Mesothelial cell of epicardium (in vitro differentiated cells): ENCODE data around the gene ARL2. TPM values are rescaled to one million over a fixed set of nuclear protein-coding genes. Genes with fewer than 3 reads are reported as not detected.

Experiments
- DNase-seq, 2 experiments: peaks; one replicate each; pipeline ENCODE4 v3.0.0; 2021; ENCODE audit warnings: low spot score in 2 of 2; ENCODE audit not compliant: unreplicated experiment in 2 of 2
- H3K27ac Mint-ChIP-seq: 2 replicates; pipeline ENCODE4 v1.8.0; 2021; ENCODE audit warnings: mixed read lengths
- H3K27me3 Mint-ChIP-seq: 2 replicates; pipeline ENCODE4 v1.8.0; 2021; ENCODE audit warnings: low read depth, mixed read lengths
- H3K36me3 Mint-ChIP-seq: 2 replicates; pipeline ENCODE4 v1.8.0; 2021; ENCODE audit warnings: mixed read lengths
- H3K4me1 Mint-ChIP-seq: 2 replicates; pipeline ENCODE4 v1.8.0; 2021; ENCODE audit warnings: mixed read lengths
- H3K4me3 Mint-ChIP-seq: 2 replicates; pipeline ENCODE4 v1.8.0; 2021; ENCODE audit warnings: mild to moderate bottlenecking, moderate library complexity, mixed read lengths
- H3K9me3 Mint-ChIP-seq: 2 replicates; pipeline ENCODE4 v1.8.0; 2021; ENCODE audit warnings: mixed read lengths
- total RNA-seq: library from RNA; stranded (reverse); gene quantifications from 3 replicates; pipeline ENCODE4 v1.2.1, GENCODE V29; 2021
- TF ChIP-seq, protein P1 (sequence below): fragments of 200-600 bp; sonication (generic); IDR thresholded peaks from one replicate; pipeline ENCODE4 v1.5.0; 2021; ENCODE audit warnings: antibody characterized with exemption; ENCODE audit not compliant: unreplicated experiment

Gene ARL2
- total RNA-seq, 1 donor from 2014 or later: 79.9 TPM

DNA sequence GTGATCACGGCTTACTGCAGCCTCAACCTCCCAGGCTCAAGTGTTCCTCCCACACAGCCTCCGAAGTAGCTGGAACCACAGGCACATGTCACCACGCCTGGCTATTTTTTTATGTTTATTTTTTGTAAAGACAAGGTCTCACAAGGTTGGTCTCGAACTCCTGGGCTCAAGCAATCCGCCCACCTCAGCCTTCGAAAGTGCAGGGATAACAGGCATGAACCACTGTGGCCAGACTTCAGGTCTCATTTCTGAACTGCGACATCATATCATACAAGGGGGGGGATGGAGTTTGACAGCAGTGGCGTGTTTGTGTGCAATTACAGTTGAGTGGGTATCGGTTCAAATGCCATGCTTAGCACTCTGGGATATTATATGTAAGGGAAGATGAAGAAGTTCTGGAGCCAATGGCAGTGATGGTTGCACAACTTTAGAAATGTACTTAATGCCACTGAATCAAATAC is 37.5 kb downstream of the ARL2 start:
- Mint-ChIP-seq H3K27me3 (peaks cover 5% of the 10 kb centered on the region), H3K9me3 (no peaks in the 10 kb centered on the region), H3K36me3 (no peaks in the 10 kb centered on the region), H3K4me3 (no peak overlapping the region), H3K27ac (no peak overlapping the region), H3K4me1 (no peaks in the 10 kb centered on the region)
- DNase-seq: no peak
- TF ChIP-seq, protein P1, sequence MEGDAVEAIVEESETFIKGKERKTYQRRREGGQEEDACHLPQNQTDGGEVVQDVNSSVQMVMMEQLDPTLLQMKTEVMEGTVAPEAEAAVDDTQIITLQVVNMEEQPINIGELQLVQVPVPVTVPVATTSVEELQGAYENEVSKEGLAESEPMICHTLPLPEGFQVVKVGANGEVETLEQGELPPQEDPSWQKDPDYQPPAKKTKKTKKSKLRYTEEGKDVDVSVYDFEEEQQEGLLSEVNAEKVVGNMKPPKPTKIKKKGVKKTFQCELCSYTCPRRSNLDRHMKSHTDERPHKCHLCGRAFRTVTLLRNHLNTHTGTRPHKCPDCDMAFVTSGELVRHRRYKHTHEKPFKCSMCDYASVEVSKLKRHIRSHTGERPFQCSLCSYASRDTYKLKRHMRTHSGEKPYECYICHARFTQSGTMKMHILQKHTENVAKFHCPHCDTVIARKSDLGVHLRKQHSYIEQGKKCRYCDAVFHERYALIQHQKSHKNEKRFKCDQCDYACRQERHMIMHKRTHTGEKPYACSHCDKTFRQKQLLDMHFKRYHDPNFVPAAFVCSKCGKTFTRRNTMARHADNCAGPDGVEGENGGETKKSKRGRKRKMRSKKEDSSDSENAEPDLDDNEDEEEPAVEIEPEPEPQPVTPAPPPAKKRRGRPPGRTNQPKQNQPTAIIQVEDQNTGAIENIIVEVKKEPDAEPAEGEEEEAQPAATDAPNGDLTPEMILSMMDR: no peak

DNA sequence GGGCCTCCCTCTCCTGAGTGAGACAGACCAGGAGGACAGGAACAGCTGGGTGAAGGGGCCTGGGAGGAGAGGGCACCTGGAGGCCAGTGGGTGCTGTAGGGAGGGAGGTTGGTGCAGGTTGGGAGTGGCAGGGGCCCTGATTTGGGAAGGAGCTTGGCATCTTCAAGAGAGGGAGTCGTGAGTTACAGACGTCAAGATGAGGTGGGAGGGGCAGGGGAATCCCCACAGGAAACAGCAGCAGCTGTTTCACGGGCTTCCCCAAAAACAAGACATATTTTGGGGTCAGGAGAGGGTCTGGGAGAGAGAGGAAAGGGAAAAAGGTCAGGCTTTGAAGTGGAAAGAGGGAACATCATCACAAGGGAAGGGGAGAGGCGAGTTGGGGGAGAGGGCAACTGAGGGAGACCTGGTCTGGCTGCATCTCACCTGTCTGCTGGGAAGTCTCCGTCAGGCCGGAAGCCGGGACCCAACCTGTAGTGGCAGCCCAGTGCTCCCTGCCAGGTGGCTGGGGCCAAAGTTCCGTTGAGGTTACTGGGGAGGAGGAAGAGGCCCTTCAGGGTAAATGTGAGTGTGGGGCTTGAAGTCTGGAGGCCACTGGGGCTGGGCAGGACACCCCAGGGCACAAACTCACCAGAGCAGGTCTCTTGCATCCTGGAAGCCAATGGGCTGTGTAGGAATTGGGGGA is 40.0 kb downstream of the ARL2 start:
- no peak for DNase-seq
- Mint-ChIP-seq H3K4me3 (no peak overlapping the region), H3K9me3 (no peaks in the 10 kb centered on the region), H3K36me3 (no peaks in the 10 kb centered on the region), H3K27me3 (peaks cover 5% of the 10 kb centered on the region), H3K27ac (no peak overlapping the region), H3K4me1 (no peaks in the 10 kb centered on the region)
- TF ChIP-seq, protein P1: no peak

DNA sequence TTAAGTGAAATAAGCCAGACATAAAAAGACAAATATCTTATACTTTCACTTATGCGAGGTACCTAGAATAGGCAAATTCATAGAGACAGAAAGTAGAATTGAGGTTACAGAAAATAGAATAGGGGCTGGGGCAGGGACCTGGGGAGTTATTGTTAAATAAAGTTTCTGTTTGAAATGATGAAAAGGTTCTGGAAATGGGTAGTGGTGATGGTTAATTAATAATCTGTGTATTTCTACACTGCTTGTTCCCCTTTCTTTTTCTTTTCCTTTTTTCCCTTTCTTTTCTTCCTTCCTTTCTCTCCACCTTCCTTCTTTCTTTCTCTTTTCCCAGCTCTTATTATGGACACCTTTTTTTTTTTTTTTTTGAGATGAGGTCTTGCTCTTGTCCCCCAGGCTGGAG is 41.6 kb downstream of the ARL2 start:
- Mint-ChIP-seq H3K27me3 (peaks cover 6% of the 10 kb centered on the region), H3K4me1 (no peaks in the 10 kb centered on the region), H3K4me3 (no peak overlapping the region), H3K9me3 (no peaks in the 10 kb centered on the region), H3K27ac (no peak overlapping the region), H3K36me3 (no peaks in the 10 kb centered on the region)
- no peak for DNase-seq
- TF ChIP-seq, protein P1: no peak

DNA sequence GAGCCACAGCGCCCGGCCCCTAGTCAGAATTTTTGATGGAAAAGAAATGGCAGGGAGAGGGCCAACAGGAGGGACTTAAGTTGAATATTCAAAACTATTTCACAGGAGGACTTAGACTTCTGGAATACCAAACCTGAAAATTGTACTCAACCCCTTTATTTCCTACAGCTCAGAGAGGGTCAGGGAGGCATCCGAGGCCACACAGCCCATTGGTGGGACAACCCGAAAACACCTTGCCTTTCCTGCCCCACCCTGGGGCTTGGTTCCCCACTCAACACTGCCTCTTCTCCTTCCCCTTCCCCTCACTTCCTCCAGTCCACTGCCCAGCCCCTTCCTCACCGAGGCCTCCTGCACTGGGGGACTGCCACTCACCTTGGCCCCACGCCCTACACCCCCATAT is 43.0 kb downstream of the ARL2 start:
- H3K36me3 Mint-ChIP-seq: no peaks in the 10 kb centered on the region
- no peak overlapping the region for H3K27ac Mint-ChIP-seq

DNA sequence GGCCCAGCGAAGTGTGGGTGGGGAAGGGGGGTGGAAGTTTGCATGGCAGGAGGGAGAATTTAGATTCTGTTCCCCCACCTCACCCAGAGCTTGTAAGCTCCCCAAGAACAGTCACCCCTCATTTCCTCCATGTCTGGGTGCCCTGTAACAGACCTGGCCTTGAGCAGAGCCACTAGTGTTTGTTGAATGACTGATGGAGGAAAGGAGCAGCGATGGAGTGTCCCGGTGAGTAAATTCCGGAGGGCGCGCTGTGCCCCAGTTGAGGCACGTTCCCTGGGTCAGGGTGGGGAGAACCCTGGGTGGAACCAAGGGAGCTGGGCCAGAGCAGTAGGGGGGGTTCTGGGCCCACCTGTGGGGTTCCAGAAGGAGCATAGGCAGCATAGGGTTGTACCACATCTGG is 43.6 kb downstream of the ARL2 start:
- H3K27ac Mint-ChIP-seq: no peak overlapping the region
- H3K27me3 Mint-ChIP-seq: peaks cover 8% of the 10 kb centered on the region
- H3K9me3 Mint-ChIP-seq: no peaks in the 10 kb centered on the region
- H3K36me3 Mint-ChIP-seq: no peaks in the 10 kb centered on the region
- H3K4me3 Mint-ChIP-seq: no peak overlapping the region
- TF ChIP-seq, protein P1: no peak
- no peak for DNase-seq
- H3K4me1 Mint-ChIP-seq: no peaks in the 10 kb centered on the region

More for the DNA sequence above, 43.0 kb downstream of the ARL2 start:
- TF ChIP-seq, protein P1: no peak
- Mint-ChIP-seq H3K4me1 (no peaks in the 10 kb centered on the region), H3K9me3 (no peaks in the 10 kb centered on the region), H3K4me3 (no peak overlapping the region), H3K27me3 (peaks cover 6% of the 10 kb centered on the region)
- no peak for DNase-seq
